A549 (cell line): ENCODE measurements around the gene PRKCE.

Source experiments
- CTCF ChIP-seq: fragments of >200 bp; sonication (Bioruptor Twin); formaldehyde crosslinking; IDR thresholded peaks from 3 replicates; pipeline ENCODE4 v1.5.1; 2016
- FOXS1 ChIP-seq: fragments of 250-450 bp; sonication (Bioruptor Pico); IDR thresholded peaks from 2 replicates; pipeline ENCODE4 v1.5.0; 2020; ENCODE audit warnings: mild to moderate bottlenecking, moderate library complexity
- GATA3 ChIP-seq: IDR thresholded peaks from 2 replicates; pipeline ENCODE4 v1.6.1; 2012; ENCODE audit warnings: borderline replicate concordance
- HMGXB4 ChIP-seq: fragments of 250-450 bp; sonication (Bioruptor Pico); IDR thresholded peaks from 2 replicates; pipeline ENCODE4 v1.5.0; 2021; ENCODE audit warnings: mild to moderate bottlenecking, moderate library complexity, borderline replicate concordance
- JUN ChIP-seq, 2 experiments: fragments of >200 bp; sonication (Bioruptor Twin); formaldehyde crosslinking; IDR thresholded peaks; 2 replicates in 1 of 2; 3 replicates in 1 of 2; pipeline ENCODE4 v1.6.1; 2016 to 2017
- PHF8 ChIP-seq: fragments of 200-600 bp; sonication (generic); IDR thresholded peaks from 2 replicates; pipeline ENCODE4 v1.6.1; 2016; ENCODE audit warnings: low read depth, mild to moderate bottlenecking, antibody characterized with exemption, moderate library complexity, borderline replicate concordance
- POLR2A ChIP-seq: IDR thresholded peaks from 2 replicates; pipeline ENCODE4 v1.6.1; 2012; ENCODE audit warnings: mild to moderate bottlenecking, low read length
- POLR2AphosphoS2 ChIP-seq: conservative IDR thresholded peaks from 2 replicates; pipeline ENCODE4 v1.6.1; 2012; ENCODE audit warnings: low read length, improper control_type of control experiment, inconsistent platforms
- REST ChIP-seq: fragments of 200-600 bp; sonication (generic); IDR thresholded peaks from 2 replicates; pipeline ENCODE4 v1.6.1; 2016; ENCODE audit warnings: antibody characterized with exemption, mild to moderate bottlenecking, moderate library complexity
- TP53 ChIP-seq: fragments of 250-450 bp; sonication (Bioruptor Pico); IDR thresholded peaks from 2 replicates; pipeline ENCODE4 v1.5.0; 2021; ENCODE audit warnings: mild to moderate bottlenecking, moderate library complexity
- TF ChIP-seq, protein P1 (sequence below): fragments of 250-450 bp; sonication (Bioruptor Pico); IDR thresholded peaks from 2 replicates; pipeline ENCODE4 v1.5.0; 2020; ENCODE audit warnings: low read depth, mild to moderate bottlenecking, moderate library complexity

- no peak for TF ChIP-seq CTCF
- no peak for TF ChIP-seq HMGXB4
- TF ChIP-seq POLR2A, result no peak
- TF ChIP-seq REST, result no peak
- no peak for TF ChIP-seq PHF8
- no peak for TF ChIP-seq POLR2AphosphoS2
- TF ChIP-seq FOXS1 (CRISPR knock-in tag), result no peak
- no peak for TF ChIP-seq TP53 (CRISPR knock-in tag)
- TF ChIP-seq JUN (IDR thresholded peaks at IDR 0.05), result no peak
- TF ChIP-seq GATA3, result no peak
- TF ChIP-seq, protein P1, sequence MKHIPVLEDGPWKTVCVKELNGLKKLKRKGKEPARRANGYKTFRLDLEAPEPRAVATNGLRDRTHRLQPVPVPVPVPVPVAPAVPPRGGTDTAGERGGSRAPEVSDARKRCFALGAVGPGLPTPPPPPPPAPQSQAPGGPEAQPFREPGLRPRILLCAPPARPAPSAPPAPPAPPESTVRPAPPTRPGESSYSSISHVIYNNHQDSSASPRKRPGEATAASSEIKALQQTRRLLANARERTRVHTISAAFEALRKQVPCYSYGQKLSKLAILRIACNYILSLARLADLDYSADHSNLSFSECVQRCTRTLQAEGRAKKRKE, result no peak
These were observed 485.0 kb downstream of the PRKCE start for GRCh38 chr2:46136481-46136880.
